Placental epithelial cell (primary cell): ENCODE results near the gene GADD45GIP1. TPM values are rescaled to one million over a fixed set of nuclear protein-coding genes. Genes with fewer than 3 reads are reported as not detected.

Experiments used
- small RNA-seq: library from RNA; depleted of rRNA; stranded (forward); fragments of <200 nt; gene quantifications from one replicate; pipeline ENCODE3, GENCODE V24; 2012
- total RNA-seq: library from RNA; depleted of rRNA; stranded (reverse); fragments of >200 nt; gene quantifications from 2 replicates; pipeline ENCODE4 v1.2.3, GENCODE V29; 2012

GADD45GIP1 gene
- 13.0 and 18.3 TPM in 2 replicates for total RNA-seq

DNA sequence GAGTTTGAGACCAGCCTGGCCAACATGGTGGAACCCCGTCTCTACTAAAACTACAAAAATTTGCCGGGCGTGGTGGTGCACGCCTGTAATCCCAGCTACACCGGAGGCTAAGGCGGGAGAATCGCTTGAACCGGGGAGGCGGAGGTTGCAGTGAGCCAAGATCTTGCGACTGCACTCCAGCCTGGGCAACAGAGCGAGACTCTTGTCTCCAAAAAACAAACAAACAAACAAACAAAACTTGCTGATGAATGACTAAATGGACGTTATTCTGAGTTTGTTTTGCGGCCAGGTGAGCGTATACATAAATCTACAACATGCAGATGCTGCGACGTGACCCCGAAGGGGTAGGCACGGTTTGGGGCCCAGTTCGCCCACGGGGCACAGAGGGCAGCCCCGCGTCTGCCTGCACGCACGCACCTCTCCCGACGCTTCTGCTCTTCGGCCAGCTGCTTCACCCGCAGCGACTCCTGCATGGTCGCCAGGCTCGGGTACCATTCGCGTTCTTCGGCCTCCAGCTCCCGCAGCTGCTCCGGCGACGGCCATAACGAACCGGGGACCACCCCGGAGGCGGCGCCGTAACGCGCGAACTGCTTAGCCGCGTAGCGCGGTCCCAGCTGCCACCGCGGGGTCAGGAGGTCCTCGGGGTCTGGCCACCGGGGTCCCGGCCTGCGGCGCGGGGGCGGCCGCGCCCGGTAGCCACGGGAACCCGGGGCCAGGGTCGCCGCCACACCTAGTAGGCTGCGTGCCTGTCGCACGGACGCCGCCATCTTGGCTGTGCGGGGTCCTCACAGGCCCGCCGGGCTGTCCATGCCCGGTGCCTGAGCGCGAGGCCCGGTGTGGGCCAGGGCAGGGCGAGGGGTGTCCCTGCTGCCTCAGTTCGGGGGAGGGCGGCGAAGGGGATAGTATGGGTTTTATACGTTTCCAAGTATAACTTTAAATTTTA, at the start of gene GADD45GIP1:
TSS of gene GADD45GIP1 (minus strand) at position 778 of the 943 bp plus-strand sequence. CDS start at position 767, 11 bp downstream.

DNA sequence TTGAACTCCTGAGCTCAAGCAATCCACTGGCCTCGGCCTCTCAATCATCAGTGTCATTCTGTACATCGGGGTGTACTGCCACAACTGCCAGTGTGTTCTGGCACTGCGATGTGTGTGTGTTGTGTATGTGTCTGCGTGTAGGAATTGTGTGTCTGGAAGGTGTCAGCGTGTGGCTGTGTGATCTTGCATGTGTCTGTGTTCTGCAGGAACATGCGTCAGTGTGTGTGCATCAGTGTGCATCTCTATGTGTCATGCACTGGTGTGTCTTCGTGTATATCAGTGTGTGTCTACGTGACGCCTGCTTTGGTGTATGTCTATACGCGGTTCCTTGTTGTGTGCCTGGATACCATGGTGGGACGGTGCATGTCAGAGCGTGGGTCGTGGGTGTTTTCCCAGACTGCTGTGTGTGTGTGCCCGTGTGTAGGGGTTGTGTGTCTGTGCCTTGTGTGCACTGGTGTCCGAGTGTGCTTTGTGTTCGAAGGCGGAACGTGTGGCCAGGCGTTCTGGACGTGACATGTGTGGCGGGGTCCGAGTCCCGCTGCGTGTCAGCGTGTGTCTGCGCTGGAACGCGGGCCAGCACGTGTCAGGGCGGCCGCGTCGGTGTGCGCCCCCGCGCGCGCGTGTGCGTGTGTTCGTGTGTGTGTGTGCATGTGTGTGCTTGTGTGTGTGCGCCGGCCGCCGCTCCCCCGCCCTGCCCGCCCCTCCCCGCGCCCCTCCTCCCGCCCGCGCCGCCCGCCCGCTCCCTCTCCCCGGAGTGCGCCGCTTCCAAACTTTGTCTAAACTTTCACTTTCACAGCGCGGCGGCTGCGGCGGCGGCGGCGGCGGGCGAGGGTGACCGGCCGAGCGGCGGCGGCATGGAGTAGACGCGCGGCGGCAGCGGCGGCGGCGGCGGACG, 37.9 kb upstream of the GADD45GIP1 start, which contains the start of gene NFIX:
TSS of gene NFIX (plus strand) at position 775 of the 895 bp plus-strand sequence. CDS start 363 bp downstream, outside the sequence.

DNA sequence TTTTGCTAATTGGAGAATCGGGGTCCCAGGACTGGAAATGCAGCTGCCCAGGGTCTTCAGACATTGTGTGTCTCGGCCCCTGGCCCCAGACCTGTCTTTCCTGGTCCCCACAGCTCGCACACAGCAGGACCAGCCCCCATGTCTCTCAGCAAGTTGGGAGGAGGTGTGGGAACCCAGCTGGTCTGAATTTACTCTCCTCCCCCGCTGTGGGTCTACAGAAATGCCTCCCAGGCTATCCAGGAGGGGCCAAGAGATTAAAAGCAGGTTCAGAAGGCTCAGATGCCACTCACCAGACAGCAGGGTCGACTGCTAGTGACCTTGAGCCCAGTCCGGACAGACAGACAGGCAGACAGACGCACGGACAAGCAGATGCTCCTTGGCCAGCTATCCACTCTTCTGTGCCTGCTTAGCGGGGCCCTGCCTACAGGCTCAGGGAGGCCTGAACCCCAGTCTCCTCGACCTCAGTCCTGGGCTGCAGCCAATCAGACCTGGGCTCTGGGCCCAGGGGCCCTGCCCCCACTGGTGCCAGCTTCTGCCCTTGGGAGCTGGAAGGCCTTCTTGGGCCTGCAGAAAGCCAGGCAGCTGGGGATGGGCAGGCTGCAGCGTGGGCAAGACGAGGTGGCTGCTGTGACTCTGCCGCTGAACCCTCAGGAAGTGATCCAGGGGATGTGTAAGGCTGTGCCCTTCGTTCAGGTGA, 12.4 kb upstream of the GADD45GIP1 start, which contains the start of gene DAND5:
TSS of gene DAND5 (plus strand) at position 285 of the 697 bp plus-strand sequence. CDS start at position 370, 85 bp downstream.

DNA sequence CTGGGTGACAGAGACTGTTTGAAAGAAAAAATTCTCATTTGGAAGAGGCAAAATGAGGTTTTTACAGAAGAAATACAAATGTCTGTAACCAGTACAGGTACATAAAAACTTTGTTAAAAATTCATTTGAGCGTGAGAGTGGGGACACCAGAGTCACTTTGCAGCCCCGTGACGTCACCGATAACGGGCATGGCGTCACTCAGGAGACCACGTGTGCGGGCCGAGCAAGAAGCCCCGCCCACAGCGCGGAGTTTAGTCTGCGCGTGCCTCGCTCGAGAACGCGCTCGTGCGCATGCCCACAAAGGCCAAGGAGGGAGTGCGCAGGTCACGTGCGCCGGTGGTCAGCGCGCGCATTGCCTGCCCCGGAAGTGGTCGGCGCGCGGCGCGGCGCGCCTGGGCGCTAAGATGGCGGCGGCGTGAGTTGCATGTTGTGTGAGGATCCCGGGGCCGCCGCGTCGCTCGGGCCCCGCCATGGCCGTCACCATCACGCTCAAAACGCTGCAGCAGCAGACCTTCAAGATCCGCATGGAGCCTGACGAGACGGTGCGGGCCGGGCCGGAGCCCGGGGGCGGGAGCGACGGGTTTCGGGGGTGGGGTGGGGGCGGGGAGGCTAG, 11.4 kb downstream of the GADD45GIP1 start, which contains the start of gene RAD23A:
TSS of gene RAD23A (plus strand) at position 384 of the 613 bp plus-strand sequence. CDS start at position 471, 87 bp downstream.

DNA sequence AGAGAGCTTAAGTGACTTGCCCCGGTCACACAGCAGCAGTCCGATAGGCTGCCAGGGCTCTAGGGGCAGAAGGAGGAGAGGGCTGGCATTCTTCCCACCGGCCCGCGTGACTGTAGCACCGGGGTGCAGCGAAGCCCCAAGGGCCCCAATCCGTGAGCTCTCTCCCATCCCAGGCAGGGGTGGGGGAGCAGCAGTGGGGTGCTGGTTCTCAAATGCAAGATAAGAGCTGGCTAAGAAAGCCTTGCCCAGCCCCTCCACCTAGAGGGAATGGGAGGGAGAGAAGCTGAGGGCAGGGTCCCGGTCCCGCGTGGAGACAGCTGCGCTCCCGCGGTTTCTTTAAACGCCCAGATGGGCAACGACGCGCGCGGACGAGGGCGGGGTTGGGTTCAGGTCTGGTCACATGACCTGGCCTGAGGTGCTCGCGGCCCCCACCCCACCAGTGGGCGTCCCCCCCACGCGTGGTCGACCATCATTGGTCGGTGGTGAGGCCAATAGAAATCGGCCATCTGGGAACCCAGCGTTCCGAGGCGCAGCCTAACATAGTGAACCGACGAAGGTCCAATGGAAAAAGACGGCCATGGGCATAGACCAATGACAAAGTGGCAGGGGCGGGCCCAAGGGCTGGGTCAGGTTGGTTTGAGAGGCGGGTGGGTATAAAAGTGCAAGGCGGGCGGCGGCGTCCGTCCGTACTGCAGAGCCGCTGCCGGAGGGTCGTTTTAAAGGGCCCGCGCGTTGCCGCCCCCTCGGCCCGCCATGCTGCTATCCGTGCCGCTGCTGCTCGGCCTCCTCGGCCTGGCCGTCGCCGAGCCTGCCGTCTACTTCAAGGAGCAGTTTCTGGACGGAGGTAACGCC, 18.9 kb downstream of the GADD45GIP1 start, which contains the start of gene CALR:
TSS of gene CALR (plus strand) at position 683 of the 852 bp plus-strand sequence. CDS start at position 754, 71 bp downstream.

DNA sequence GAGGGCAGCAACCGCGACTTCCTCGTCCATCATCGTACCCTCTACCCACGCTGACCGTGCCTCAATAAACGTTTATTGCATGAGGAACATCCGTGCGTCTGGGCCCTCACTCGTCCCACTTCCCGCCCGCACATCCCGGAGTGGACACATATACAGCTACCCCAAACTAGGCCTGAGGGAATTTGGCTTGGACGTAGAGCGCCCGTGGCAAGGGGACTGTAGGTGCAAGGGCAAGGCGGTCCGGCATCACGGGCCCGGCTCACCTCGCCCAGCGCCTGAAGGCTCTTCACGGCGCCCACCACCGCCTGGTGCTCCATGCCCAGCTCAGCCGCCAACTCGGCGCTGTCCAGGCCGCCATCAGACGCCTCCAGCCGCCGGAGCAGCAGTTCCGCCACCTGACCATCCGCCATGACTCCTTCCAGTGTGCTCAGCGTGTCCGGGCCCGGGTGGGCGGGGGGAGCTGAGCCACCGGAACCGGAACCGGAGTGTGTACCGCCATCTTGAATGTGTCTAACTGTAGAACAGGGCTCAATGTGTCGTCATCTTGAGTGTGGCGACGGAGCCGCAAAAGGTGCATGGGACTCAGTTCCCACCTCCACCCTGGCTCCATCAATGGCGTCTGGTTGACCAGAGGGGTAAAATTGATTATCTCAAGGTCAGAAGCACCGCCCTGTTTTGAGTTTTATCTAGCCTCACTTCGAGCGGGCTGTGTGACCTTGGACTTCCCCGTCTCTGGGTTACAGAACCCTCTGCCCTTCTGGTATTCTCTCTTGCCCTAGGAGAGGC, 23.5 kb downstream of the GADD45GIP1 start, which contains the start of gene FARSA:
TSS of gene FARSA (minus strand) at position 425 of the 786 bp plus-strand sequence. CDS start at position 410, 15 bp downstream.

Small RNA genes within 50 kb of the gene (small RNA-seq; reads per million reads assigned to genes)
- gene MIR5695 (0.86 reads per million, percentile 50 among the genes with 10 or more reads in this experiment), gene MIR6515 (0.86 reads per million, percentile 50 among the genes with 10 or more reads in this experiment)

Other genes with a start within 250 kb of the GADD45GIP1 start
- 39.5 and 59.7 TPM in 2 replicates for gene TNPO2, start 233.3 kb downstream of the GADD45GIP1 start, total RNA-seq
- 111 and 226 TPM in 2 replicates for gene TRIR, start 222.5 kb downstream of the GADD45GIP1 start, total RNA-seq
- 76.6 and 122 TPM in 2 replicates for gene GET3, start 219.7 kb downstream of the GADD45GIP1 start, total RNA-seq
- gene BEST2, start 205.4 kb downstream of the GADD45GIP1 start, total RNA-seq, result not detected in 2 replicates
- gene HOOK2, start 181.7 kb downstream of the GADD45GIP1 start, total RNA-seq, result 24.1 and 41.6 TPM in 2 replicates
- gene JUNB, start 165.7 kb downstream of the GADD45GIP1 start, total RNA-seq, result 91.9 and 180 TPM in 2 replicates
- 190 and 206 TPM in 2 replicates for gene PRDX2, start 155.4 kb downstream of the GADD45GIP1 start, total RNA-seq
- gene THSD8, start 155.2 kb downstream of the GADD45GIP1 start, total RNA-seq, result not detected in 2 replicates
- gene RNASEH2A, start 150.6 kb downstream of the GADD45GIP1 start, total RNA-seq, result 13.3 and 21.5 TPM in 2 replicates
- not detected in 2 replicates for gene RTBDN, start 122.6 kb downstream of the GADD45GIP1 start, total RNA-seq
- under 0.01 and 0.43 TPM in 2 replicates for gene MAST1, start 118.7 kb downstream of the GADD45GIP1 start, total RNA-seq
- gene DNASE2, start 75.8 kb downstream of the GADD45GIP1 start, total RNA-seq, result 28.7 and 30.7 TPM in 2 replicates
- gene KLF1, start 70.0 kb downstream of the GADD45GIP1 start, total RNA-seq, result not detected in 2 replicates
- 17.7 and 42.1 TPM in 2 replicates for gene GCDH, start 66.1 kb downstream of the GADD45GIP1 start, total RNA-seq
- gene SYCE2, start 37.9 kb downstream of the GADD45GIP1 start, total RNA-seq, result 0.39 TPM in 1 of 2 replicates, not detected in the other
- 47.1 and 54.3 TPM in 2 replicates for gene FARSA, start 23.5 kb downstream of the GADD45GIP1 start, total RNA-seq
- gene CALR, start 18.6 kb downstream of the GADD45GIP1 start, total RNA-seq, result 1,956 and 2,934 TPM in 2 replicates
- 61.2 and 89.9 TPM in 2 replicates for gene RAD23A, start 11.4 kb downstream of the GADD45GIP1 start, total RNA-seq
- 0.11 TPM in 1 of 2 replicates, not detected in the other for gene DAND5, start 12.4 kb upstream of the GADD45GIP1 start, total RNA-seq
- 2.6 and 5.9 TPM in 2 replicates for gene NFIX, start 38.3 kb upstream of the GADD45GIP1 start, total RNA-seq
- gene LYL1, start 145.6 kb upstream of the GADD45GIP1 start, total RNA-seq, result 3.1 and 3.5 TPM in 2 replicates
- gene TRMT1, start 159.5 kb upstream of the GADD45GIP1 start, total RNA-seq, result 22.8 and 34.9 TPM in 2 replicates
- gene NACC1, start 161.0 kb upstream of the GADD45GIP1 start, total RNA-seq, result 58.1 and 69.6 TPM in 2 replicates
- gene STX10, start 193.2 kb upstream of the GADD45GIP1 start, total RNA-seq, result 51.0 and 62.9 TPM in 2 replicates
- gene IER2, start 193.2 kb upstream of the GADD45GIP1 start, total RNA-seq, result 38.8 and 55.7 TPM in 2 replicates